Measurements from ENCODE around the gene ZNF774.
"Not testable (repeated sequence)": the region's sequence is repeated elsewhere in the genome, so short reads cannot be mapped to it uniquely, and the experiment has no call there.

ZNF774 gene

GRCh38 chr15:90352107-90352893 lies at the start of gene ZNF774:
TSS of gene ZNF774 (plus strand) at chr15:90352284. CDS start at chr15:90354661, 2,377 bp downstream.
- H3K36me3 ChIP-seq (ENCODE audit: insufficient read depth, low read length) = no peaks in the 10 kb centered on the region
- H3K27me3 ChIP-seq (ENCODE audit: insufficient read depth, low read length) = no peaks in the 10 kb centered on the region
- peak within 1 kb of the TSS; percentile 97 for H3K4me3 ChIP-seq (ENCODE audit: low read depth, low read length)
- peaks cover 7% of the 10 kb centered on the region for H3K4me1 ChIP-seq (ENCODE audit: control insufficient read depth, insufficient read depth, low read length, unreplicated experiment)
- H2AFZ ChIP-seq (ENCODE audit: low read length, unreplicated experiment) = peak within 1 kb of the TSS; percentile 96
- no peaks in the 10 kb centered on the region for H3K79me2 ChIP-seq (ENCODE audit: control insufficient read depth, insufficient read depth, low read length, unreplicated experiment)
- no peak within 1 kb of the TSS for H3K27ac ChIP-seq (ENCODE audit: low read depth, low read length)

- H3K4me3 ChIP-seq (ENCODE audit: low read depth, low read length); H3K27me3 ChIP-seq (ENCODE audit: insufficient read depth, low read length); H3K36me3 ChIP-seq (ENCODE audit: insufficient read depth, low read length); H3K27ac ChIP-seq (ENCODE audit: low read depth, low read length); H2AFZ ChIP-seq (ENCODE audit: low read length, unreplicated experiment); H3K4me1 ChIP-seq (ENCODE audit: control insufficient read depth, insufficient read depth, low read length, unreplicated experiment); H3K79me2 ChIP-seq (ENCODE audit: control insufficient read depth, insufficient read depth, low read length, unreplicated experiment): not testable (repeated sequence)
Measured at GRCh38 chr15:90305355-90305754, 46.7 kb upstream of the ZNF774 start.

- Histone ChIP-seq H3K27ac (ENCODE audit: low read depth, low read length) (no peak overlapping the region), H3K79me2 (ENCODE audit: control insufficient read depth, insufficient read depth, low read length, unreplicated experiment) (no peaks in the 10 kb centered on the region), H3K4me1 (ENCODE audit: control insufficient read depth, insufficient read depth, low read length, unreplicated experiment) (peaks cover 4% of the 10 kb centered on the region), H3K4me3 (ENCODE audit: low read depth, low read length) (no peak overlapping the region), H3K36me3 (ENCODE audit: insufficient read depth, low read length) (no peaks in the 10 kb centered on the region), H2AFZ (ENCODE audit: low read length, unreplicated experiment) (peak overlapping the region; percentile 56), H3K27me3 (ENCODE audit: insufficient read depth, low read length) (no peaks in the 10 kb centered on the region)
Measured at GRCh38 chr15:90305932-90306331, 46.2 kb upstream of the ZNF774 start.

- Histone ChIP-seq H3K4me3 (ENCODE audit: low read depth, low read length) (no peak overlapping the region), H3K27ac (ENCODE audit: low read depth, low read length) (no peak overlapping the region), H3K27me3 (ENCODE audit: insufficient read depth, low read length) (no peaks in the 10 kb centered on the region), H2AFZ (ENCODE audit: low read length, unreplicated experiment) (no peak overlapping the region), H3K4me1 (ENCODE audit: control insufficient read depth, insufficient read depth, low read length, unreplicated experiment) (peaks cover 4% of the 10 kb centered on the region), H3K36me3 (ENCODE audit: insufficient read depth, low read length) (no peaks in the 10 kb centered on the region), H3K79me2 (ENCODE audit: control insufficient read depth, insufficient read depth, low read length, unreplicated experiment) (no peaks in the 10 kb centered on the region)
Measured at GRCh38 chr15:90306560-90306959, 45.5 kb upstream of the ZNF774 start.

GRCh38 chr15:90307661-90308060 lies 44.4 kb upstream of the ZNF774 start:
- Histone ChIP-seq H3K27me3 (ENCODE audit: insufficient read depth, low read length) (no peaks in the 10 kb centered on the region), H3K36me3 (ENCODE audit: insufficient read depth, low read length) (no peaks in the 10 kb centered on the region), H3K27ac (ENCODE audit: low read depth, low read length) (no peak overlapping the region), H2AFZ (ENCODE audit: low read length, unreplicated experiment) (no peak overlapping the region), H3K4me3 (ENCODE audit: low read depth, low read length) (no peak overlapping the region), H3K79me2 (ENCODE audit: control insufficient read depth, insufficient read depth, low read length, unreplicated experiment) (no peaks in the 10 kb centered on the region), H3K4me1 (ENCODE audit: control insufficient read depth, insufficient read depth, low read length, unreplicated experiment) (peaks cover 4% of the 10 kb centered on the region)

- Histone ChIP-seq H3K36me3 (ENCODE audit: insufficient read depth, low read length) (no peaks in the 10 kb centered on the region), H3K79me2 (ENCODE audit: control insufficient read depth, insufficient read depth, low read length, unreplicated experiment) (no peaks in the 10 kb centered on the region), H3K4me3 (ENCODE audit: low read depth, low read length) (no peak overlapping the region), H3K27ac (ENCODE audit: low read depth, low read length) (no peak overlapping the region), H2AFZ (ENCODE audit: low read length, unreplicated experiment) (no peak overlapping the region), H3K4me1 (ENCODE audit: control insufficient read depth, insufficient read depth, low read length, unreplicated experiment) (peaks cover 4% of the 10 kb centered on the region), H3K27me3 (ENCODE audit: insufficient read depth, low read length) (no peaks in the 10 kb centered on the region)
Measured at GRCh38 chr15:90309020-90309419, 43.1 kb upstream of the ZNF774 start.

GRCh38 chr15:90315278-90315982 lies 36.7 kb upstream of the ZNF774 start:
- Histone ChIP-seq H3K27ac (ENCODE audit: low read depth, low read length) (peak overlapping the region; percentile 71), H3K4me3 (ENCODE audit: low read depth, low read length) (no peak overlapping the region), H3K79me2 (ENCODE audit: control insufficient read depth, insufficient read depth, low read length, unreplicated experiment) (no peaks in the 10 kb centered on the region), H2AFZ (ENCODE audit: low read length, unreplicated experiment) (peak overlapping the region; percentile 36), H3K27me3 (ENCODE audit: insufficient read depth, low read length) (no peaks in the 10 kb centered on the region), H3K4me1 (ENCODE audit: control insufficient read depth, insufficient read depth, low read length, unreplicated experiment) (peaks cover 11% of the 10 kb centered on the region), H3K36me3 (ENCODE audit: insufficient read depth, low read length) (no peaks in the 10 kb centered on the region)

GRCh38 chr15:90316139-90316538 lies 35.9 kb upstream of the ZNF774 start:
- no peak overlapping the region for H3K4me3 ChIP-seq (ENCODE audit: low read depth, low read length)
- peak overlapping the region; percentile 36 for H2AFZ ChIP-seq (ENCODE audit: low read length, unreplicated experiment)
- H3K27me3 ChIP-seq (ENCODE audit: insufficient read depth, low read length) = no peaks in the 10 kb centered on the region
- no peaks in the 10 kb centered on the region for H3K79me2 ChIP-seq (ENCODE audit: control insufficient read depth, insufficient read depth, low read length, unreplicated experiment)
- no peaks in the 10 kb centered on the region for H3K36me3 ChIP-seq (ENCODE audit: insufficient read depth, low read length)
- H3K27ac ChIP-seq (ENCODE audit: low read depth, low read length) = peak overlapping the region; percentile 71
- H3K4me1 ChIP-seq (ENCODE audit: control insufficient read depth, insufficient read depth, low read length, unreplicated experiment) = peaks cover 11% of the 10 kb centered on the region

GRCh38 chr15:90318591-90318990 lies 33.5 kb upstream of the ZNF774 start:
- Histone ChIP-seq H3K4me1 (ENCODE audit: control insufficient read depth, insufficient read depth, low read length, unreplicated experiment) (peaks cover 11% of the 10 kb centered on the region), H3K27ac (ENCODE audit: low read depth, low read length) (no peak overlapping the region), H3K79me2 (ENCODE audit: control insufficient read depth, insufficient read depth, low read length, unreplicated experiment) (no peaks in the 10 kb centered on the region), H3K36me3 (ENCODE audit: insufficient read depth, low read length) (no peaks in the 10 kb centered on the region), H2AFZ (ENCODE audit: low read length, unreplicated experiment) (no peak overlapping the region), H3K27me3 (ENCODE audit: insufficient read depth, low read length) (no peaks in the 10 kb centered on the region), H3K4me3 (ENCODE audit: low read depth, low read length) (no peak overlapping the region)

- Histone ChIP-seq H3K4me1 (ENCODE audit: control insufficient read depth, insufficient read depth, low read length, unreplicated experiment) (peaks cover 11% of the 10 kb centered on the region), H3K36me3 (ENCODE audit: insufficient read depth, low read length) (no peaks in the 10 kb centered on the region), H3K27me3 (ENCODE audit: insufficient read depth, low read length) (no peaks in the 10 kb centered on the region), H2AFZ (ENCODE audit: low read length, unreplicated experiment) (peak overlapping the region; percentile 73), H3K4me3 (ENCODE audit: low read depth, low read length) (peak overlapping the region; percentile 50), H3K27ac (ENCODE audit: low read depth, low read length) (no peak overlapping the region), H3K79me2 (ENCODE audit: control insufficient read depth, insufficient read depth, low read length, unreplicated experiment) (no peaks in the 10 kb centered on the region)
Measured at GRCh38 chr15:90320062-90320884, 31.8 kb upstream of the ZNF774 start.
